HCT116 (cell line): Measurements from ENCODE around the gene OTUB2. TPM values are rescaled to one million over a fixed set of nuclear protein-coding genes. Genes with fewer than 3 reads are reported as not detected.

ENCODE experiments used
- ATAC-seq: fragments of 200-7000 bp; cut with Tn5 transposase; 2 replicates; pipeline ENCODE4 v1.9.1; 2020; ENCODE audit warnings: mild to moderate bottlenecking, moderate library complexity
- BruUV-seq: library from RNA; stranded (reverse); fragments of 400-500 nt; replicated peaks from 2 replicates; lab custom pipeline; 2021; lab: Mats Ljungman, UMichigan
- CTCF ChIA-PET: fragments of 300-600 bp; sonication (Branson Sonifier 250); formaldehyde crosslinking; loops from one replicate; lab custom pipeline; 2021; ENCODE audit warnings: antibody characterized with exemption; lab: Charles Lee
- POLR2A ChIA-PET: fragments of 300-600, 350-600 bp; sonication (Branson Sonifier 250); formaldehyde crosslinking; loops from one replicate; lab custom pipeline; 2021; ENCODE audit warnings: antibody characterized with exemption; lab: Charles Lee
- RAD21 ChIA-PET, 2 experiments: fragments of 300-600 bp; sonication (Branson Sonifier 250); formaldehyde crosslinking; loops; one replicate each; lab custom pipeline; 2023; ENCODE audit warnings: low total read pairs in 2 of 2; ENCODE audit not compliant: uncharacterized antibody in 2 of 2, unreplicated experiment in 2 of 2, low non-redundant PET in 1 of 2; lab: Charles Lee
- DNase-seq: peaks from one replicate; pipeline ENCODE4 v3.0.0-alpha.2; 2010; ENCODE audit warnings: low read depth, low spot score
- H2AFZ ChIP-seq: fragments of 200-600 bp; shearing (Covaris generic), sonication (generic); 2 replicates; pipeline ENCODE4 v1.6.1; 2017; ENCODE audit warnings: low read depth, mixed run types, mixed read lengths, antibody characterized with exemption, low read length; ENCODE audit not compliant: poor library complexity, severe bottlenecking
- H3K27ac ChIP-seq: 2 replicates; pipeline ENCODE4 v1.5.1; 2012; ENCODE audit warnings: low read depth, low read length
- H3K27me3 ChIP-seq: fragments of 200-600 bp; sonication (generic); 2 replicates; pipeline ENCODE4 v1.6.1; 2016; ENCODE audit warnings: mixed run types, low read length, mixed read lengths; ENCODE audit not compliant: insufficient read depth
- H3K36me3 ChIP-seq, 2 experiments: fragments of 200-500 bp in 1 of 2; fragments of 200-600 bp in 1 of 2; sonication (Bioruptor generic) in 1 of 2; sonication (generic) in 1 of 2; 2 replicates each; pipeline versions ENCODE4 v1.5.1 to v1.6.1; 2014 to 2016; ENCODE audit warnings: low read length in 2 of 2, inconsistent platforms in 1 of 2, mixed read lengths in 1 of 2, mixed run types in 1 of 2; ENCODE audit not compliant: insufficient read depth in 2 of 2, control insufficient read depth in 1 of 2
- H3K4me1 ChIP-seq, 2 experiments: fragments of 200-600 bp in 1 of 2; sonication (generic) in 1 of 2; 2 replicates each; pipeline versions ENCODE4 v1.5.1 to v1.6.1; 2012 to 2017; ENCODE audit warnings: low read length in 2 of 2, inconsistent platforms in 1 of 2, mild to moderate bottlenecking in 1 of 2, mixed read lengths in 1 of 2, mixed run types in 1 of 2, moderate library complexity in 1 of 2; ENCODE audit not compliant: insufficient read depth in 2 of 2, control insufficient read depth in 1 of 2
- H3K4me2 ChIP-seq: fragments of 200-600 bp; sonication (generic); 2 replicates; pipeline ENCODE4 v1.6.1; 2017; ENCODE audit warnings: mixed run types, low read length, mixed read lengths
- H3K4me3 ChIP-seq, 2 experiments: fragments of 200-600 bp in 1 of 2; sonication (generic) in 1 of 2; replicated peaks in 1 of 2; 2 replicates each; pipeline ENCODE4 v1.5.1; 2011 to 2016; ENCODE audit warnings: low read length in 2 of 2, control low read depth in 1 of 2, low read depth in 1 of 2, mild to moderate bottlenecking in 1 of 2, mixed read lengths in 1 of 2, mixed run types in 1 of 2
- H3K79me2 ChIP-seq: fragments of 200-600 bp; sonication (generic); 2 replicates; pipeline ENCODE4 v1.6.1; 2017; ENCODE audit warnings: mild to moderate bottlenecking, mixed run types, low read length, moderate library complexity, mixed read lengths; ENCODE audit not compliant: insufficient read depth
- H3K9ac ChIP-seq: fragments of 200-600 bp; sonication (generic); 2 replicates; pipeline ENCODE4 v1.6.1; 2016; ENCODE audit warnings: low read length, mixed read lengths
- H3K9me2 ChIP-seq: fragments of 200-600 bp; sonication (generic), shearing (Covaris generic); 2 replicates; pipeline ENCODE4 v1.6.1; 2017; ENCODE audit warnings: mixed run types, mild to moderate bottlenecking, moderate library complexity; ENCODE audit not compliant: insufficient read depth
- H3K9me3 ChIP-seq, 2 experiments: fragments of 200-500 bp in 1 of 2; fragments of 200-600 bp in 1 of 2; sonication (Bioruptor generic) in 1 of 2; sonication (generic) in 1 of 2; 2 replicates each; pipeline ENCODE4 v1.6.1; 2014 to 2017; ENCODE audit warnings: low read length in 2 of 2, mixed read lengths in 2 of 2, inconsistent platforms in 1 of 2, low read depth in 1 of 2, mild to moderate bottlenecking in 1 of 2, mixed run types in 1 of 2, moderate library complexity in 1 of 2; ENCODE audit not compliant: control insufficient read depth in 1 of 2, insufficient read depth in 1 of 2
- H4K20me1 ChIP-seq: fragments of 200-600 bp; sonication (generic), shearing (Covaris generic); 2 replicates; pipeline ENCODE4 v1.6.1; 2017; ENCODE audit warnings: mixed run types, mild to moderate bottlenecking, moderate library complexity; ENCODE audit not compliant: insufficient read depth
- CBX3 ChIP-seq: IDR thresholded peaks from 2 replicates; pipeline ENCODE4 v1.6.1; 2012; ENCODE audit warnings: low read depth
- EGR1 ChIP-seq: IDR thresholded peaks from 2 replicates; pipeline ENCODE4 v1.6.1; 2012; ENCODE audit warnings: low read depth
- MAX ChIP-seq: IDR thresholded peaks from 2 replicates; pipeline ENCODE4 v1.6.1; 2012
- POLR2A ChIP-seq: IDR thresholded peaks from 2 replicates; pipeline ENCODE4 v1.7.0; 2011; ENCODE audit warnings: borderline replicate concordance; ENCODE audit not compliant: insufficient read depth, insufficient read length; ENCODE audit errors: extremely low read depth
- RAD21 ChIP-seq: IDR thresholded peaks from 2 replicates; pipeline ENCODE4 v1.6.1; 2012; ENCODE audit warnings: low read depth, mild to moderate bottlenecking
- SRF ChIP-seq: IDR thresholded peaks from 2 replicates; pipeline ENCODE4 v1.6.1; 2012; ENCODE audit warnings: low read depth
- YY1 ChIP-seq: IDR thresholded peaks from 2 replicates; pipeline ENCODE4 v1.6.1; 2011; ENCODE audit warnings: low read length, low read depth, moderate library complexity, mild to moderate bottlenecking; ENCODE audit not compliant: insufficient replicate concordance; ENCODE audit errors: extremely low read depth
- intact Hi-C: fragments of 100-400 bp; cut with micrococcal nuclease; formaldehyde crosslinking; loops from 2 replicates; pipeline ENCODE4 v1.10.0; 2022
- total RNA-seq: library from RNA; stranded (reverse); gene quantifications from one replicate; pipeline ENCODE4 v1.2.1, GENCODE V29; 2021; ENCODE audit not compliant: unreplicated experiment
- TF ChIP-seq, protein P1 (sequence below): IDR thresholded peaks from 2 replicates; pipeline ENCODE4 v1.6.1; 2011; ENCODE audit warnings: mild to moderate bottlenecking, low read length, moderate library complexity; ENCODE audit not compliant: insufficient replicate concordance; ENCODE audit errors: extremely low read depth
- TF ChIP-seq, protein P2 (sequence below): IDR thresholded peaks from 2 replicates; pipeline ENCODE4 v1.6.1; 2012

OTUB2 gene
- total RNA-seq, 1 experiment from 2014 or later, result 6.6 TPM

GRCh38 chr14:93993382-93993781 is 32.8 kb upstream of the OTUB2 start (continued):
- TF ChIP-seq, protein P1, sequence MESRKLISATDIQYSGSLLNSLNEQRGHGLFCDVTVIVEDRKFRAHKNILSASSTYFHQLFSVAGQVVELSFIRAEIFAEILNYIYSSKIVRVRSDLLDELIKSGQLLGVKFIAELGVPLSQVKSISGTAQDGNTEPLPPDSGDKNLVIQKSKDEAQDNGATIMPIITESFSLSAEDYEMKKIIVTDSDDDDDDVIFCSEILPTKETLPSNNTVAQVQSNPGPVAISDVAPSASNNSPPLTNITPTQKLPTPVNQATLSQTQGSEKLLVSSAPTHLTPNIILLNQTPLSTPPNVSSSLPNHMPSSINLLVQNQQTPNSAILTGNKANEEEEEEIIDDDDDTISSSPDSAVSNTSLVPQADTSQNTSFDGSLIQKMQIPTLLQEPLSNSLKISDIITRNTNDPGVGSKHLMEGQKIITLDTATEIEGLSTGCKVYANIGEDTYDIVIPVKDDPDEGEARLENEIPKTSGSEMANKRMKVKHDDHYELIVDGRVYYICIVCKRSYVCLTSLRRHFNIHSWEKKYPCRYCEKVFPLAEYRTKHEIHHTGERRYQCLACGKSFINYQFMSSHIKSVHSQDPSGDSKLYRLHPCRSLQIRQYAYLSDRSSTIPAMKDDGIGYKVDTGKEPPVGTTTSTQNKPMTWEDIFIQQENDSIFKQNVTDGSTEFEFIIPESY, result no peak
- TF ChIP-seq POLR2A (no peak), CBX3 (no peak)

- no peak overlapping the region for H3K9ac ChIP-seq
- RAD21 ChIA-PET, result no interaction called here
- H3K4me1 ChIP-seq, result peaks cover 5 to 28% of the 10 kb centered on the region in 2 experiments; a peak in 3 of 4 replicates
- H2AFZ ChIP-seq, result peak overlapping the region; percentile 53
- no peak for TF ChIP-seq YY1
- peak; percentile 48; the same call in 1 of the 2 replicates for TF ChIP-seq MAX
- TF ChIP-seq, protein P2, sequence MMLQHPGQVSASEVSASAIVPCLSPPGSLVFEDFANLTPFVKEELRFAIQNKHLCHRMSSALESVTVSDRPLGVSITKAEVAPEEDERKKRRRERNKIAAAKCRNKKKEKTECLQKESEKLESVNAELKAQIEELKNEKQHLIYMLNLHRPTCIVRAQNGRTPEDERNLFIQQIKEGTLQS, result no peak
- no peak for TF ChIP-seq EGR1
- TF ChIP-seq SRF, result no peak
- TF ChIP-seq RAD21, result no peak
- TF ChIP-seq POLR2A, result no peak
- ATAC-seq, result peak; percentile 74
- POLR2A ChIA-PET, result no interaction called here
- no TSS peak for BruUV-seq
- H3K4me3 ChIP-seq, result no peak overlapping the region
- H3K79me2 ChIP-seq, result no peaks in the 10 kb centered on the region
- no peak for DNase-seq
- H3K27ac ChIP-seq, result no peak overlapping the region
- peak overlapping the region; percentile 55 for H3K4me2 ChIP-seq
- intact Hi-C loops, result no loop called here
- no peaks in the 10 kb centered on the region for H3K9me3 ChIP-seq
- H3K27me3 ChIP-seq, result no peaks in the 10 kb centered on the region
- CTCF ChIA-PET, result interaction anchor here (10.4 kb wide), 1 partner anchor 54 kb away, joined by 121 read pairs; no protein-coding TSS in a partner anchor
- H4K20me1 ChIP-seq, result no peaks in the 10 kb centered on the region
- H3K9me2 ChIP-seq, result no peaks in the 10 kb centered on the region
- H3K36me3 ChIP-seq, result no peaks in the 10 kb centered on the region
These were observed 31.0 kb upstream of the OTUB2 start for GRCh38 chr14:93994919-93995682.
